Ovary (tissue), 9 donors: ENCODE results near the gene LAYN. TPM values are rescaled to one million over a fixed set of nuclear protein-coding genes. Genes with fewer than 3 reads are reported as not detected.

ENCODE experiments used
- DNase-seq, 5 donors: peaks; one replicate each; pipeline ENCODE4 v3.0.0-alpha.2; 2019 to 2020
- H3K27ac ChIP-seq, 2 donors: fragments of 200-600 bp; one replicate each; pipeline versions ENCODE4 v1.5.1 to v1.8.0; 2019 to 2022
- H3K27me3 ChIP-seq: fragments of 200-600 bp; one replicate; pipeline ENCODE4 v1.8.0; 2022
- H3K36me3 ChIP-seq: fragments of 200-600 bp; sonication (generic); one replicate; pipeline ENCODE4 v1.5.1; 2019
- H3K4me1 ChIP-seq: one replicate; pipeline ENCODE4 v1.8.1; 2013; ENCODE audit warnings: mild to moderate bottlenecking, moderate library complexity; ENCODE audit not compliant: insufficient read depth
- H3K4me3 ChIP-seq: fragments of 200-600 bp; sonication (generic); one replicate; pipeline ENCODE4 v1.5.1; 2017
- H3K9me3 ChIP-seq, 2 donors: fragments of 200-600 bp in 1 of 2; sonication (generic) in 1 of 2; one replicate each; pipeline versions ENCODE4 v1.5.1 to v1.8.1; 2013 to 2019; ENCODE audit warnings: mild to moderate bottlenecking in 1 of 2, moderate library complexity in 1 of 2
- CTCF ChIP-seq, 3 donors: fragments of 450-650 bp in 2 of 3; fragments of 200-600 bp in 1 of 3; IDR thresholded peaks; one replicate each; pipeline versions ENCODE4 v1.5.1 to v1.8.0; 2016 to 2022; ENCODE audit warnings: antibody characterized with exemption in 3 of 3, mild to moderate bottlenecking in 1 of 3
- EP300 ChIP-seq: sonication (generic); formaldehyde crosslinking; IDR thresholded peaks from one replicate; pipeline ENCODE4 v1.6.1; 2017; ENCODE audit warnings: antibody characterized with exemption
- POLR2A ChIP-seq: fragments of 450-650 bp; IDR thresholded peaks from one replicate; pipeline ENCODE4 v1.6.1; 2017; ENCODE audit warnings: antibody characterized with exemption, mild to moderate bottlenecking, moderate library complexity
- WGBS, 3 donors: extraction: QIAGEN DNeasy Blood & Tissue Kit in 1 of 3; methylation state at CpG; one replicate each; pipeline versions ENCODE4 v1.1.5 to v1.1.7; 2013 to 2017; 5-methylcytosine and 5-hydroxymethylcytosine counted together
- intact Hi-C, 4 donors: fragments of 100-400 bp; cut with DNase I; formaldehyde crosslinking; loops; one replicate each; pipeline versions ENCODE4 v1.11.0 to v1.15.1; 2022 to 2023
- polyA plus RNA-seq, 2 donors: library from polyadenylated mRNA; stranded (reverse); fragments of 200-250 nt in 1 of 2; fragments of 350-450 nt in 1 of 2; fragmentation: Illumina TruSeq in 1 of 2; extraction: RNeasy Lipid Tissue Mini Kit (QIAGEN cat#74804) in 1 of 2; gene quantifications; one replicate each; pipeline ENCODE4 v1.2.3, GENCODE V29; 2013 to 2014
- total RNA-seq, 7 donors: library from RNA; depleted of rRNA in 2 of 7; stranded (reverse); fragments of >200 nt in 2 of 7; fragmentation: NEBNext Ultra II Directional in 3 of 7; extraction: Animal tissue kit (Norgen Biotek cat#: 25700) in 3 of 7; gene quantifications; one replicate each; pipeline versions ENCODE4 v1.1.0 to v1.2.4, GENCODE V29; 2016 to 2023
- donor health status: DM: no; HTN: no; CAD: no; lungs with moderate emphysema.
- donor health status: DM: no; HTN: no; CAD: no.
- donor health status: Bipolar disorder and iron deficiency.
- donor health status: DM: yes; HTN: yes; CAD: no.
- donor health status: DM: no; HTN: no; CAD: no.
- donor health status: DM: yes; HTN: yes; CAD: no.

LAYN gene
- total and polyA plus RNA-seq, 9 donors = 17.8 to 45.7 (median 29.1) TPM

GRCh38 chr11:111542606-111543275 is 2.2 kb downstream of the LAYN start:
- intact Hi-C loops = no loop called here
- WGBS, 3 donors = 79 to 87% (median 82%) methylated on average over 10 of the region's 10 CpGs
- H3K36me3 ChIP-seq = no peaks in the 10 kb centered on the region
- no peak for DNase-seq
- H3K4me1 ChIP-seq = no peaks in the 10 kb centered on the region
- H3K27me3 ChIP-seq = no peaks in the 10 kb centered on the region
- no peaks in the 10 kb centered on the region for H3K9me3 ChIP-seq
- no peak overlapping the region for H3K27ac ChIP-seq
- no peak for TF ChIP-seq POLR2A
- TF ChIP-seq CTCF (IDR thresholded peaks at IDR 0.05) = no peak
- TF ChIP-seq EP300 = no peak
- H3K4me3 ChIP-seq = no peak overlapping the region

GRCh38 chr11:111548525-111548924 is 8.0 kb downstream of the LAYN start:
- TF ChIP-seq POLR2A (no peak), CTCF (IDR thresholded peaks at IDR 0.05) (no peak)

GRCh38 chr11:111549196-111549868 is 8.8 kb downstream of the LAYN start:
- 85 to 87% (median 87%) methylated on average over 11 of the region's 11 CpGs for WGBS, 3 donors

More at GRCh38 chr11:111548525-111548924, 8.0 kb downstream of the LAYN start:
- H3K4me3 ChIP-seq = no peak overlapping the region
- no peak overlapping the region for H3K27ac ChIP-seq
- intact Hi-C loops = no loop called here
- WGBS, 3 donors = 89 to 93% (median 93%) methylated on average over 2 of the region's 2 CpGs
- H3K4me1 ChIP-seq = no peaks in the 10 kb centered on the region
- no peaks in the 10 kb centered on the region for H3K27me3 ChIP-seq
- no peaks in the 10 kb centered on the region for H3K36me3 ChIP-seq
- no peak for DNase-seq
- H3K9me3 ChIP-seq = no peaks in the 10 kb centered on the region

GRCh38 chr11:111549869-111550203 is 9.3 kb downstream of the LAYN start:
- H3K27ac ChIP-seq = no peak overlapping the region
- H3K4me3 ChIP-seq = no peak overlapping the region
- WGBS, 3 donors = 48 to 71% (median 65%) methylated on average over 3 of the region's 3 CpGs
- intact Hi-C loops = no loop called here
- no peaks in the 10 kb centered on the region for H3K36me3 ChIP-seq
- TF ChIP-seq POLR2A (no peak), EP300 (no peak), CTCF (IDR thresholded peaks at IDR 0.05) (no peak)
- H3K9me3 ChIP-seq = no peaks in the 10 kb centered on the region
- no peaks in the 10 kb centered on the region for H3K4me1 ChIP-seq
- H3K27me3 ChIP-seq = no peaks in the 10 kb centered on the region
- DNase-seq = no peak

More at GRCh38 chr11:111549196-111549868, 8.8 kb downstream of the LAYN start:
- intact Hi-C loops = no loop called here
- TF ChIP-seq CTCF (IDR thresholded peaks at IDR 0.05) (no peak), POLR2A (no peak), EP300 (no peak)
- H3K27ac ChIP-seq = no peak overlapping the region
- H3K27me3 ChIP-seq = no peaks in the 10 kb centered on the region
- no peaks in the 10 kb centered on the region for H3K9me3 ChIP-seq
- no peaks in the 10 kb centered on the region for H3K36me3 ChIP-seq
- no peak overlapping the region for H3K4me3 ChIP-seq
- H3K4me1 ChIP-seq = no peaks in the 10 kb centered on the region
- DNase-seq = no peak
